Measurements from ENCODE around the gene RPH3AL.

DNA sequence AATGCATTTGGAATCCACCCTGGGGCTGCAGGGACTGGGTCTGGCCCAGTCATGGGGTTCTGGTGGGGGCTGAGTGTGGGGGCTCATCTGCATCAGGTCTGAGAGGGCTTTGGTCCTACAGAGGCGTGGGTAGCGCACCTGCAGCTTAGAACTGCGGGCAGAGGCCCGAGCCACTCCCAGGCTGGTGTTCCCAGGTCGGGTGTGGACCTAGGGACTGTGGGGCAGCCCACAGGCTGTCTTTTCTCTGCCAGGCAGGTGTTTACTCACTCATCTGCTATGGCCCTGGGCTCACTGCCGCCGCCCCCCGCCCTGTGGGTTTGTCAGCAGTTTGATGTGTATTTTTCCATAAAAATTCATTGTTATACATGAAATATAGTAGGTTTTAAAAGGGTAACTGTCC, 144.2 kb downstream of the RPH3AL start:
- TF ChIP-seq, protein P1, sequence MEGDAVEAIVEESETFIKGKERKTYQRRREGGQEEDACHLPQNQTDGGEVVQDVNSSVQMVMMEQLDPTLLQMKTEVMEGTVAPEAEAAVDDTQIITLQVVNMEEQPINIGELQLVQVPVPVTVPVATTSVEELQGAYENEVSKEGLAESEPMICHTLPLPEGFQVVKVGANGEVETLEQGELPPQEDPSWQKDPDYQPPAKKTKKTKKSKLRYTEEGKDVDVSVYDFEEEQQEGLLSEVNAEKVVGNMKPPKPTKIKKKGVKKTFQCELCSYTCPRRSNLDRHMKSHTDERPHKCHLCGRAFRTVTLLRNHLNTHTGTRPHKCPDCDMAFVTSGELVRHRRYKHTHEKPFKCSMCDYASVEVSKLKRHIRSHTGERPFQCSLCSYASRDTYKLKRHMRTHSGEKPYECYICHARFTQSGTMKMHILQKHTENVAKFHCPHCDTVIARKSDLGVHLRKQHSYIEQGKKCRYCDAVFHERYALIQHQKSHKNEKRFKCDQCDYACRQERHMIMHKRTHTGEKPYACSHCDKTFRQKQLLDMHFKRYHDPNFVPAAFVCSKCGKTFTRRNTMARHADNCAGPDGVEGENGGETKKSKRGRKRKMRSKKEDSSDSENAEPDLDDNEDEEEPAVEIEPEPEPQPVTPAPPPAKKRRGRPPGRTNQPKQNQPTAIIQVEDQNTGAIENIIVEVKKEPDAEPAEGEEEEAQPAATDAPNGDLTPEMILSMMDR (IDR thresholded peaks at IDR 0.05) = no peak
- TF ChIP-seq POLR2A (IDR thresholded peaks at IDR 0.05) = no peak
